ENCODE data around the gene LMF1.

The LMF1 gene

DNA sequence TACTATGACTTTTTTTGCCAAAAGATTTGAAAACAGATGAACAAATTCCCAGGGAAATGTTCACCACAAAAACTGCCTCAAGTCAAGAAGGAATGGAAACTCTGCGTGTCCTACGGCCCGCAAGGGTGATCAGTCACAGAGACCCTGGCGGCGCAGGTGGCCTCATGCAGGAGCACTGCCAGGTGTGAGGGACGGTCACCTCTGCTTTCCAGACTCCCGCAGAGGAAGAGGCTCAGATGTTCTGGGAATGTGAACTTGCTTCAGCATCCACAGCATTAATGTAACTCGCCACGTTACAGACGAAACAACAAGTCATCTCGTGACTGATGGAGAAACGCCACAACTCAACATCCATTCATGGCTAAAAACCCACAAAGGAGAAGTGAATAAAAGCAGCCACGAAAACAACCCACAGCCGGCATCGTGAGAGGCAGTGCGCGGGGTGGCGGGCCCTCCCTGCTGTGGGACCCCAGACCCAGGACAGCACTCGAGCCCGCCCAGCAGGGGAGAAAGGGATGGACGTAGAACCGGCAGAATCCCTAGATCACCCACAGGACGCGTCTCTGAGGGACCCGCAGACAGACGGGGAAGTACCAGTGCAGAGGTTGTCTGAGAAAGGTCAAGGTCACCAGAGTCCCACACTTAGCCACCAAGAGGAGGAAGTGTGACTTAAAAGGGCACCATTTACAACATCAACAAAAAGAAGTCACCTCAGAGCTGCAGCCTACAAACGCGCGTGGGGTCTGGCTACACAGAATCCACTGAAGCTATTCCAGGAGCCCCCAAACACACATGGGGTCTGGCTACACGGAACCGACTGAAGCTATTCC, 93.3 kb downstream of the LMF1 start:
- TF ChIP-seq, protein P1, sequence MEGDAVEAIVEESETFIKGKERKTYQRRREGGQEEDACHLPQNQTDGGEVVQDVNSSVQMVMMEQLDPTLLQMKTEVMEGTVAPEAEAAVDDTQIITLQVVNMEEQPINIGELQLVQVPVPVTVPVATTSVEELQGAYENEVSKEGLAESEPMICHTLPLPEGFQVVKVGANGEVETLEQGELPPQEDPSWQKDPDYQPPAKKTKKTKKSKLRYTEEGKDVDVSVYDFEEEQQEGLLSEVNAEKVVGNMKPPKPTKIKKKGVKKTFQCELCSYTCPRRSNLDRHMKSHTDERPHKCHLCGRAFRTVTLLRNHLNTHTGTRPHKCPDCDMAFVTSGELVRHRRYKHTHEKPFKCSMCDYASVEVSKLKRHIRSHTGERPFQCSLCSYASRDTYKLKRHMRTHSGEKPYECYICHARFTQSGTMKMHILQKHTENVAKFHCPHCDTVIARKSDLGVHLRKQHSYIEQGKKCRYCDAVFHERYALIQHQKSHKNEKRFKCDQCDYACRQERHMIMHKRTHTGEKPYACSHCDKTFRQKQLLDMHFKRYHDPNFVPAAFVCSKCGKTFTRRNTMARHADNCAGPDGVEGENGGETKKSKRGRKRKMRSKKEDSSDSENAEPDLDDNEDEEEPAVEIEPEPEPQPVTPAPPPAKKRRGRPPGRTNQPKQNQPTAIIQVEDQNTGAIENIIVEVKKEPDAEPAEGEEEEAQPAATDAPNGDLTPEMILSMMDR (IDR thresholded peaks at IDR 0.05): no peak

DNA sequence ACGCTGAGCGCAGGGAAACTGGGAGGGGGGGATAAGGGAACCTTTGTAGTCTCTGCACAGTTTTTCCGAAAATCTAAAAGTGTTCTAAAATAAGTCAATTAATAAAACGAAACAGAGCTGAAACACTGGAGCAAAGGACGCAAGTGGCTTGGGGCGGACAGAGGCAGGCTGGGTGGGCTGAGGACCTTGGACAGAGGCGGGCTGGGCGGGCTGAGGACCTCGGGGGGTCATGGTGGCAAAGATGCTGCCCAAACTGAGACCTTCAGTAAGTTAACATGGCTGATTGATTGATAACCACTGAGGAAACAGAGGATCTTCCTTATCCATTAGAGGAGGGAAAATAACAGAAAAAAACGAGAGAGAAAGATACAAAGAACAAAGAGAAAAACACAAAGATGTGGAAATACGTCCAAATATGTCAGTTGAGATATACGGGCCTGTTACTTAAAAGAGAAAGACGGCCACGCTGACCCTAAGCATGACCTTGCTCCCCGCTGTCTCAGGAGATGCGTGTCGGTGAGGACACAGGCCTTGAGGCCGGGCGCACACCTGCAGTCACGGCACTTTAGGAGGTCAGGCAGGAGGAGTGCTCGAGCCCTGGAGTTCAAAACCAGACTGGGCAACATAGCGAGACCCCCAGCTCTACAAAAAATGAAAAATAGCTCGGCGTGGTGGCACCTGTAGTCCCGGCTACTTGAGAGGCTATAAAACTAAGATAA, 94.1 kb downstream of the LMF1 start:
- TF ChIP-seq, protein P1 (IDR thresholded peaks at IDR 0.05): no peak

DNA sequence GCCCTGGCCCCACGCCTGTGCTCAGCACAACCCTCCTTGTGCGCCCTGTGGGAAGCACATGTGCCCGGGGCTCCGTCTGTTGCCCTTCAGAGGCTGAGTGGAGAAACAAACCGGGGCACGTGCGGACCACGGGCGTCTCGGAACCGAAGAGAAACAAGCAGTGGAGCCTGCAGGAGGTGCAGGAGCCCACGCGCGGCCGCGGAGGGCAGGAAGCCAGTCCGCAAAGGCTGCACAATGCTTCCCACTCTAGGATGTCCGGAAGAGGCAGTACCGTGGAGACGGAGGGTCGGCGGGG, 94.8 kb downstream of the LMF1 start:
- TF ChIP-seq, protein P1 (IDR thresholded peaks at IDR 0.05): no peak

DNA sequence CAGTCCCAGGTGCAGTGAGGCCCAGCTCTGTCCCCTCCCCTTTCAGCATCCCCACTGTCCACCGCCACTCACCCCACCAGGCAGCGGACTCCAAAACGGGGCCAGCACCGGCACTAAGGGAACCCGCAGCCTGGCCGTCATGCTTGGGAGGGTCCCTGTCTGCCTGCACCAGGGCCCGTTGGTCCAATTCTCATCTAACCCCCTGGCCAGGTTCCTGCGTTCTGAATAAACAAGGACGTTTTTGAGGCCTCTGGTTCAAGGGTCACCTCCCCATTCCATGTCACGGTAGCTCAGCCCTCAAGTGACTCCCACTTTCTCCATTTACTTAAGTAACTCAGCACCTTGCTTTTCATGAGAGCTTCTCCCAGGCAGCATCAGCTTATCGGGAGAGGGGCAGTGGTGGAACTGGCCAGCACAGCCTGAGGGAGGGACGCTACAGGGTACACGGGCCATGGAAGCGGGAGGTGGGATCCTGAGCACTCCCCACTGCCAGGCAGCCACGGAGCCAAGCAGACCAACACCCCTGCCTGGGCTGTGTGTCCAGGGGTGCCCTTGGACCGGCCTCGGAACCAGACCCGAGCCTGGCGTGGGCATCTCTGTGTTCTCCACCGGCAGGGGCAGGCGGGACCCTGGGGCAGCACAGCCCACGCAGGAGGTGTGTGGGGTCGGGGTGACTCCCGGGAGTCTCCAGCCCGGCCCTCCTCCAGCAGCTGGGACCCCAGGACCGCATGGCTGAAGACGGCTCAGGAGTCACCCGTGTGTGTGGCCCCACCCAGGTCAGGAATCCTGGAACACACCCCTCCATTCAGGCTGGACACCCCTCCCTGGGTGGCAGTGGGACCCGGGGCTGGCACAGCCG, 95.4 kb downstream of the LMF1 start:
- TF ChIP-seq, protein P1 (IDR thresholded peaks at IDR 0.05): no peak

DNA sequence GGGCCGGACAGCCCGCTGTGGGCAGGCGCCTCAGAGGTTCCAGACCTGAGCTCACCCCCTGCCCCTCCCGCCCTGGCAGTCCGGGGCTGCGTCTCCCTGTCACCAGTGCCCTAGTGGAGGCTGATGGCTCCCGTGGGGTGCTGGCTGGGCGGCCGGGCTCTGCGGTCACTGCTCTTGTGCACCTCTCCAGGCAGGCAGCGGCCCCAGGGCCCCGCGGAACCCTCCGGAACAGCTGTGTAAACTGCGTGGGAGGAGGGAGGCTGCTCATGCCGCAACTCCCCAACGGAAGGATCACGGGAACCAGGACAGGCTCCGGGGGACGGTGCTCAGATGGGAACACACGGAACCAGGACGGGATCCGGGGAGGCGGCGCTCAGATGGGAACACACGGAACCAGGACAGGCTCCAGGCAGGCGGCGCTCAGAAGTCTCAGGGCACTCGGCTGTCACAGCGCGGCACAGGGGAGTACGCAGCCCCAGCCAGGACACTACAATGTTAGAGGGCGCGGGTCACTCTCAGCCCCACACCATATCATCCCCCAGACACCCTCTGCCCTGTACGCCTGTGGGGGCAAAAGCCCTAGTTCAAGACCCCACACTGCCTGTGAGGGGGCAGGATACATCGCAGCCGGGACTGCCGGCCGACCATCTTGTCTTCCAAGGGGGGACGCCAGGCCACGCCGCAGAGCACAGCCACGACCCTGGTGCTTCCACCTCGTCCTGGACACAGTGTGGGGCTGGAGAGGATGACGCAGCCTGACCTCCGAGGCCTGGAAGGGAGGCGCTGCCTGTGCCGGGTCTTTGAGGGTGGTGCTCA, 96.2 kb downstream of the LMF1 start:
- TF ChIP-seq, protein P1 (IDR thresholded peaks at IDR 0.05): no peak

DNA sequence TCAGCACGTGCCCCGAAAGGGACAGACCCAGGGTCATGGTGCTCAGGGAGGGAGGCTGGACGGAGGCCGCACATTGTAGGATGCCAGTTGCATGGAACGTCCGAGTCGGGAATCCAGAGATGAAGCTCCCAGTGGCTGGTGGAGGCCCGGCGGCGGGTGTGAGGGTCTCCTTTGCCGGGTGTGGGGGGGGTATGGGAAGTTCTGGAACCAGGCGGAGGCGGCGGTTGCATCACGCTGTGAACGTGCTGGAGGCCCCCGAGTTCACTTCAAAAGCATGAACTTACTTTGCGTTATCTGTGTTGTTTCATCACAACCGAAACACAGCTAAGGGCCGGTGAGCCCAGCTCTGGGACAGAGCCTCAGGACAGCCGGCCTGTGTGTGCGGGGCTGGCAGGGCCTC, 96.9 kb downstream of the LMF1 start:
- TF ChIP-seq, protein P1 (IDR thresholded peaks at IDR 0.05): no peak

DNA sequence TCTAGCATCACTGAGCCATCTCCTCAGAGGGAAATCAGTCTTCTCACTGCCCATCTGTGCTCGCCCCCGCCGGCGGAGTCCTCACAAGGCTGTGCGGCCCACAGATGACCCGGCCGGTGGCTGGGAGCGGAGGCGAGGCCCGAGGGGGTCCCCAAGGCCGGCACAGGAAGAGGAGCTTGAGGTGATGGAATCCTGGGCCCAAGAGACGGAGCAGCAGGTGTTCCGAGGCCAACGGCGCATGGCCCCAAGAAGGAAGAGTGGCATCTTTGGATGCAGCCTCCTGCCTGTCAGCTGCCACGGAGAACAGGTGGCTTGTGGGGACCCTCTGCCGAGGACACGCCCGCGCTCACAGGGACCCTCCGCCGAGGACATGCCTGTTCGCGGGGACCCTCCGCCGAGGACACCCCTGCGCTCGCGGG, 97.5 kb downstream of the LMF1 start:
- TF ChIP-seq, protein P1 (IDR thresholded peaks at IDR 0.05): no peak

Measured in LNCAP (cell line).